NAMALWA (cell line): ENCODE results near the gene LMNTD1.
A peak's percentile ranks its signal among the peaks of the same experiment; 100 is the strongest.

Experiments used
- DNase-seq: peaks from one replicate; pipeline ENCODE4 v3.0.0-alpha.2; 2015; ENCODE audit warnings: low spot score

Gene LMNTD1

GRCh38 chr12:25552681-25553080, 402 bp downstream of the LMNTD1 start:
- DNase-seq: no peak

- DNase-seq: no peak
Observed at GRCh38 chr12:25550186-25550585, 2.9 kb downstream of the LMNTD1 start.

- DNase-seq: no peak
Observed at GRCh38 chr12:25549120-25549519, 4.0 kb downstream of the LMNTD1 start.

- no peak for DNase-seq
Observed at GRCh38 chr12:25546318-25546717, 6.8 kb downstream of the LMNTD1 start.

GRCh38 chr12:25533150-25533549, 19.9 kb downstream of the LMNTD1 start:
- DNase-seq: no peak

- no peak for DNase-seq
Observed at GRCh38 chr12:25531502-25532052, 21.5 kb downstream of the LMNTD1 start.

- no peak for DNase-seq
Observed at GRCh38 chr12:25529738-25530137, 23.3 kb downstream of the LMNTD1 start.

- no peak for DNase-seq
Observed at GRCh38 chr12:25526778-25527177, 26.3 kb downstream of the LMNTD1 start.

- no peak for DNase-seq
Observed at GRCh38 chr12:25524366-25524765, 28.7 kb downstream of the LMNTD1 start.

- DNase-seq: no peak
Observed at GRCh38 chr12:25521625-25522256, 31.3 kb downstream of the LMNTD1 start.

GRCh38 chr12:25518512-25518911, 34.6 kb downstream of the LMNTD1 start:
- DNase-seq: no peak

GRCh38 chr12:25504744-25505143, 48.3 kb downstream of the LMNTD1 start:
- no peak for DNase-seq

GRCh38 chr12:25503666-25504065, 49.4 kb downstream of the LMNTD1 start:
- no peak for DNase-seq

- DNase-seq: no peak
Observed at GRCh38 chr12:25502596-25502995, 50.5 kb downstream of the LMNTD1 start.

- DNase-seq: no peak
Observed at GRCh38 chr12:25502118-25502517, 51.0 kb downstream of the LMNTD1 start.

- no peak for DNase-seq
Observed at GRCh38 chr12:25501549-25501948, 51.5 kb downstream of the LMNTD1 start.

GRCh38 chr12:25500651-25501050, 52.4 kb downstream of the LMNTD1 start:
- no peak for DNase-seq

- DNase-seq: no peak
Observed at GRCh38 chr12:25497021-25497420, 56.1 kb downstream of the LMNTD1 start.

GRCh38 chr12:25496098-25496587, 56.9 kb downstream of the LMNTD1 start:
- peak; percentile 13 for DNase-seq

GRCh38 chr12:25495331-25496097, 57.6 kb downstream of the LMNTD1 start:
- no peak for DNase-seq

- DNase-seq: no peak
Observed at GRCh38 chr12:25494926-25495325, 58.2 kb downstream of the LMNTD1 start.

GRCh38 chr12:25493682-25494081, 59.4 kb downstream of the LMNTD1 start:
- no peak for DNase-seq
